GM23248 (cell line): ENCODE data around the gene PDE6B. TPM values are rescaled to one million over a fixed set of nuclear protein-coding genes. Genes with fewer than 3 reads are reported as not detected.

Source experiments
- DNase-seq: peaks from one replicate; pipeline ENCODE4 v3.0.0-alpha.2; 2015
- H2AFZ ChIP-seq: fragments of 200-600 bp; sonication (generic); 2 replicates; pipeline ENCODE4 v1.6.1; 2016; ENCODE audit warnings: antibody characterized with exemption
- H3F3A ChIP-seq: fragments of 200-600 bp; sonication (generic); 2 replicates; pipeline ENCODE4 v1.6.1; 2016; ENCODE audit warnings: mild to moderate bottlenecking, antibody characterized with exemption, mixed run types; ENCODE audit not compliant: insufficient read depth
- H3K27ac ChIP-seq: fragments of 200-600 bp; sonication (generic); 2 replicates; pipeline ENCODE4 v1.5.1; 2016; ENCODE audit warnings: mild to moderate bottlenecking
- H3K27me3 ChIP-seq: fragments of 200-600 bp; sonication (generic); replicated peaks from 2 replicates; pipeline ENCODE4 v1.6.1; 2016; ENCODE audit warnings: mild to moderate bottlenecking; ENCODE audit not compliant: insufficient read depth
- H3K36me3 ChIP-seq: fragments of 200-600 bp; sonication (generic); 2 replicates; pipeline ENCODE4 v1.6.1; 2016; ENCODE audit warnings: low read depth, mild to moderate bottlenecking
- H3K4me1 ChIP-seq: fragments of 200-600 bp; sonication (generic); 2 replicates; pipeline ENCODE4 v1.6.1; 2016; ENCODE audit warnings: mild to moderate bottlenecking; ENCODE audit not compliant: insufficient read depth
- H3K4me2 ChIP-seq: fragments of 200-600 bp; sonication (generic); one replicate; pipeline ENCODE4 v1.6.1; 2016; ENCODE audit warnings: mild to moderate bottlenecking; ENCODE audit not compliant: unreplicated experiment
- H3K4me3 ChIP-seq: fragments of 200-600 bp; sonication (generic); 2 replicates; pipeline ENCODE4 v1.5.1; 2016; ENCODE audit warnings: mild to moderate bottlenecking
- H3K79me2 ChIP-seq: fragments of 200-600 bp; sonication (generic); 2 replicates; pipeline ENCODE4 v1.6.1; 2016; ENCODE audit warnings: mild to moderate bottlenecking; ENCODE audit not compliant: insufficient read depth
- H3K9ac ChIP-seq: fragments of 200-600 bp; sonication (generic); 2 replicates; pipeline ENCODE4 v1.6.1; 2016; ENCODE audit warnings: mild to moderate bottlenecking
- H3K9me2 ChIP-seq: fragments of 200-600 bp; sonication (generic); 2 replicates; pipeline ENCODE4 v1.6.1; 2016; ENCODE audit warnings: mixed run types, mild to moderate bottlenecking, moderate library complexity; ENCODE audit not compliant: insufficient read depth
- H3K9me3 ChIP-seq: fragments of 200-600 bp; sonication (generic); one replicate; pipeline ENCODE4 v1.6.1; 2017; ENCODE audit warnings: low read depth
- H4K20me1 ChIP-seq: fragments of 200-600 bp; sonication (generic); 2 replicates; pipeline ENCODE4 v1.6.0; 2016; ENCODE audit not compliant: insufficient read depth
- EZH2 ChIP-seq: fragments of 200-600 bp; sonication (generic); IDR thresholded peaks from 2 replicates; pipeline ENCODE4 v1.6.1; 2018; ENCODE audit warnings: antibody characterized with exemption, mild to moderate bottlenecking; ENCODE audit not compliant: insufficient read depth, poor library complexity, severe bottlenecking
- EZH2phosphoT487 ChIP-seq: fragments of 200-600 bp; sonication (generic); IDR thresholded peaks from 2 replicates; pipeline ENCODE4 v1.6.1; 2018; ENCODE audit warnings: antibody characterized with exemption, moderate library complexity, mild to moderate bottlenecking, low read depth; ENCODE audit not compliant: insufficient read depth
- WGBS, 2 experiments: methylation state at CpG; one replicate each; pipeline ENCODE4 v1.1.6; 2015 to 2017; ENCODE audit warnings: low lambda C conversion rate in 2 of 2, low coverage in 1 of 2; ENCODE audit errors: missing lambda C conversion rate in 2 of 2; 5-methylcytosine and 5-hydroxymethylcytosine counted together
- in situ Hi-C: fragments of 300-500 bp; cut with MboI; formaldehyde crosslinking; loops from 2 replicates; pipeline ENCODE4 v1.15.0; 2020
- polyA plus RNA-seq: library from polyadenylated mRNA; unstranded; fragments of >200 nt; fragmentation: Nextera tagmentation; extraction: Ambion mirVana; gene quantifications from 2 replicates; pipeline ENCODE4 v1.2.1, GENCODE V29; 2016
- total RNA-seq: library from RNA; depleted of rRNA; stranded (reverse); fragments of >200 nt; shearing (Covaris generic); gene quantifications from 2 replicates; pipeline ENCODE4 v1.2.3, GENCODE V29; 2014

The PDE6B gene
- total and polyA plus RNA-seq, 2 experiments from 2014 or later = 0.11 TPM; not detected in 1

DNA sequence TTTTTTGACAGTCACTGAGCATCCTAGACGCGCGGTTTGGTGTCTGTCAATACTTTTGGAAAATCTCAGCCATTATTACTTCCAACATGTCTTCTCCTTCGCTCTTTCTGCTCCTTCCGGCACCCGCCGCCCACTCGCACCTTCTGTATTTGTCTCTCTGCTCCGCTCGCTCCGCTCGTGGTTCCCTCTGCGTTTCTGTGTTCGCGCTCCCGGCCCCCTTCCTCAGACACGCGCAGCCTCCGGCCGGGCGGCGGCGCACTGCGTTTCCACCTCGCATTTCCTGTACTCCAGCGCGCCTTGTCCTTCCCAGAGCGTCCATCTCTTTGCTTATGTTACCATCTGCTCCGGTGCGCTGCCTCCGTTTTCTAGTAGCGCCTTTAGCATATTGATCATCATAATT is 21.1 kb downstream of the PDE6B start:
- DNase-seq = no peak
- no peak overlapping the region for H3K4me3 ChIP-seq
- no peak overlapping the region for H2AFZ ChIP-seq
- no peaks in the 10 kb centered on the region for H4K20me1 ChIP-seq
- 89 to 92% methylated on average over 32 of the region's 32 CpGs for WGBS, 2 experiments
- no peaks in the 10 kb centered on the region for H3K9me3 ChIP-seq
- no peaks in the 10 kb centered on the region for H3K36me3 ChIP-seq
- no peaks in the 10 kb centered on the region for H3K9me2 ChIP-seq
- no peak overlapping the region for H3K9ac ChIP-seq
- H3K27me3 ChIP-seq = no peaks in the 10 kb centered on the region
- no peak overlapping the region for H3K27ac ChIP-seq
- H3K79me2 ChIP-seq = no peaks in the 10 kb centered on the region
- H3K4me2 ChIP-seq = no peak overlapping the region
- no peak for TF ChIP-seq EZH2phosphoT487
- no peak for TF ChIP-seq EZH2
- no peaks in the 10 kb centered on the region for H3K4me1 ChIP-seq
- in situ Hi-C loops = no loop called here
- no peaks in the 10 kb centered on the region for H3F3A ChIP-seq

GRCh38 chr4:647481-647880 is 22.1 kb downstream of the PDE6B start:
- Histone ChIP-seq H4K20me1 (no peaks in the 10 kb centered on the region), H3K4me1 (no peaks in the 10 kb centered on the region), H3K27me3 (no peaks in the 10 kb centered on the region), H3F3A (no peaks in the 10 kb centered on the region), H3K79me2 (no peaks in the 10 kb centered on the region), H3K9me3 (no peaks in the 10 kb centered on the region), H3K36me3 (no peaks in the 10 kb centered on the region), H3K4me3 (no peak overlapping the region), H3K4me2 (no peak overlapping the region), H3K9me2 (no peaks in the 10 kb centered on the region), H3K9ac (no peak overlapping the region), H3K27ac (no peak overlapping the region), H2AFZ (no peak overlapping the region)
- in situ Hi-C loops = no loop called here
- no peak for TF ChIP-seq EZH2phosphoT487
- no peak for TF ChIP-seq EZH2
- WGBS, 2 experiments = 47 to 50% methylated on average over 13 of the region's 13 CpGs
- DNase-seq = no peak

DNA sequence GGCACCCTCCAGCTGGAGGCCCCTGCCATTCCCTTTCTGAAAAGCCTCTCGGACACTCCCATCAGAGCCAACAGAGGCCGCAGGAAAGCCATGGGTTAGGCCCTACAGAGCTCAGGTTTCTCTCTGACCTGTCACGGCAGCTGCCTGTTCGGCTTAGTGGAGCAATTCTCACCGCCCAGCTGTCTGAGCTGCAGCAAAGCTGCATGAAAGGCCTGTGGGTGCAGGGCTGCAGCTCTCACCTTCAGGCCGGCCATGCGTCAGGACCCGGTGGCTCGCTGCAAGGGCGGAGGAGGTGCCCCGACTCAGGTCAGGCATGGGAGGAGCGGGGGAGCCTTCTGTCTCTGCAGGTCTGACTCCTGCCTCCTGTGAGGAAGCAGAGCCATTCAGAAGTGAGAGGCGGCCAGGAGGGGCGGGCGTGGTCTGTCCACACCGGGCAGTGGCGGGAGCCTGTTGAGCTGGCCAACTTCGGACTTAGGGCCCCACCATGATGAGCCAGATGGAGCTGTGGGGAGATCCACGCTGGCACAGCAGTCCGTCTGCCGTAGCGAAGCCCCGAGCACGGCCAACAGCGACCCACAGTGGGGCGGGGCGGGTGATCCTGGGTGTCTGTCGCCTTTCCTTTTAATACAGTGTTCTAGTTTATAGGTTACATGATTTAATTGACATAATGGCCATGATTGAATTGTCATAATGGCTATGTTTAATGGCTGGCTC is 23.4 kb downstream of the PDE6B start:
- Histone ChIP-seq H3K4me2 (no peak overlapping the region), H3K79me2 (no peaks in the 10 kb centered on the region), H3K9me2 (no peaks in the 10 kb centered on the region), H2AFZ (no peak overlapping the region), H3K4me3 (no peak overlapping the region), H3K27ac (no peak overlapping the region), H3K9ac (no peak overlapping the region), H3K4me1 (no peaks in the 10 kb centered on the region), H3K27me3 (no peaks in the 10 kb centered on the region), H3F3A (no peaks in the 10 kb centered on the region), H3K9me3 (no peaks in the 10 kb centered on the region), H4K20me1 (no peaks in the 10 kb centered on the region), H3K36me3 (no peaks in the 10 kb centered on the region)
- in situ Hi-C loops = no loop called here
- DNase-seq = no peak
- WGBS, 2 experiments = 53 to 56% methylated on average over 28 of the region's 28 CpGs
- TF ChIP-seq EZH2 (no peak), EZH2phosphoT487 (no peak)

GRCh38 chr4:649293-649625 is 23.9 kb downstream of the PDE6B start:
- H3K36me3 ChIP-seq = no peaks in the 10 kb centered on the region
- TF ChIP-seq EZH2phosphoT487 = no peak
- no peak for TF ChIP-seq EZH2
- H3K27ac ChIP-seq = no peak overlapping the region
- in situ Hi-C loops = no loop called here
- no peaks in the 10 kb centered on the region for H3K4me1 ChIP-seq
- H3K9me3 ChIP-seq = no peaks in the 10 kb centered on the region
- no peak overlapping the region for H3K4me3 ChIP-seq
- H3K4me2 ChIP-seq = no peak overlapping the region
- DNase-seq = no peak
- H3K27me3 ChIP-seq = no peaks in the 10 kb centered on the region
- no peak overlapping the region for H2AFZ ChIP-seq
- H3F3A ChIP-seq = no peaks in the 10 kb centered on the region
- 53 to 63% methylated on average over 7 of the region's 7 CpGs for WGBS, 2 experiments
- no peak overlapping the region for H3K9ac ChIP-seq
- no peaks in the 10 kb centered on the region for H4K20me1 ChIP-seq
- H3K79me2 ChIP-seq = no peaks in the 10 kb centered on the region
- H3K9me2 ChIP-seq = no peaks in the 10 kb centered on the region

GRCh38 chr4:649751-650310 is 24.5 kb downstream of the PDE6B start:
- Histone ChIP-seq H3K79me2 (no peaks in the 10 kb centered on the region), H3K4me3 (no peak overlapping the region), H3K4me1 (no peaks in the 10 kb centered on the region), H3K4me2 (no peak overlapping the region), H3K27ac (no peak overlapping the region), H3K27me3 (no peaks in the 10 kb centered on the region), H3K9ac (no peak overlapping the region), H3F3A (no peaks in the 10 kb centered on the region), H4K20me1 (no peaks in the 10 kb centered on the region), H3K9me3 (no peaks in the 10 kb centered on the region), H3K36me3 (no peaks in the 10 kb centered on the region), H3K9me2 (no peaks in the 10 kb centered on the region), H2AFZ (no peak overlapping the region)
- DNase-seq = no peak
- in situ Hi-C loops = no loop called here
- WGBS, 2 experiments = 47 to 53% methylated on average over 12 to 13 of the region's 13 CpGs
- no peak for TF ChIP-seq EZH2phosphoT487
- no peak for TF ChIP-seq EZH2
